KBM-7 (cell line): ENCODE data around the gene SLC44A1.

Experiments used
- DNase-seq: peaks from one replicate; pipeline ENCODE4 v3.0.0-alpha.2; 2015
- in situ Hi-C: fragments of 300-500 bp; cut with MboI; formaldehyde crosslinking; loops from 2 replicates; pipeline ENCODE4 v1.14.3; 2020; ENCODE audit warnings: low sequenced_read_pairs, low pct_unique_long_range_greater_than_20kb, mixed read lengths

SLC44A1 gene

DNA sequence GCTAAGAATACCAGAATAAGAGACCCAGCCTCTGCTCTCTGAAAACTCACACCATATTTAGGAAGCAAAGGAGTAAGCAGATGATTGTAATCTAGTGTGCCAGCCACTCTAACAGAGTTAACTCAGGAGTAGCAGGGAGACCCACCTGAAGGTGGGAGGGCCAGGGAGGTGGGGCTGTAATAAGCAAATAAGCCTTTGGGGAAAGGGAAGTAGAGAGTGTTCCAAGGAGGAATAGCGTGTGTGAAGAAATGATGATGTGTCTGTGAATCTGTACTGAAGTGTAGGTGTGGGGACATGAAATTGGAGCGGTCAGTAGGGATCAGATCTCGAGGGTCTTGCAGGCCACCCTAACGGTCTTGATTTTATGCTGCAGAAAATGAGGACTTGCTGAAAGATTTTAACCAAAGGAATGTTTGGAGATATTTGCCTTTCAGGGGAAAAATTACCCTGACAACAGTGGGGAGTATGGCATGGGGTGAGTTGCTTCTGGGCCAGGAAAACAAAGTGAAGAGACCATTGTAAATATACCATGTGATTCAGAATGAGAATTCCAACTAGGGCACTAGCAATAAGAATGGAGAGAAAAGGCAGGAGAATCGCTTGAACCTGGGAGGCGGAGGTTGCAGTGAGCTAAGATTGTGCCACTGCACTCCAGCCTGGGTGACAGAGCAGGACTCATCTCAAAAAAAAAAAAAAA is 159.2 kb downstream of the SLC44A1 start:
- DNase-seq, result no peak
- in situ Hi-C loops, result loop anchor here (25.0 kb wide), 2 partner anchors 241 to 616 kb away; no protein-coding TSS in a partner anchor

GRCh38 chr9:105405514-105406131 is 161.2 kb downstream of the SLC44A1 start:
- in situ Hi-C loops, result loop anchor here (25.0 kb wide), 2 partner anchors 243 to 618 kb away; no protein-coding TSS in a partner anchor

DNA sequence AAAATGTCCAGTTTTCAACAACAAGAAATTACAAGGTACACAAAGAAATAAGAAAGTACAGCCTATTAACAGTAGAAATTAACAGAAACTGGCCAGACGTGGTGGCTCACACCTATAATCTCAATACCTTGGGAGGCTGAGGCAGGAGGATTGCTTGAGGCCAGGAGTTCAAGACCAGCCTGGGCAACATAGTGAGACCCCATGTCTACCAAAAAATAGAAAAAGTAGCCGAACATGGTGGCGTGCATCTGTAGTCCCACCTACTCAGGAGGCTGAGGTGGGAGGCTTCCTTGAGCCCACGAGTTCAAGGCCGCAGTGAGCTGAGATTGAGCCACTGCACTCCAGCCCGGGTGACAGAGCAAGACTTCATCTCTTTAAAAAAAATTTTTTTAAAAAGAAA is 161.9 kb downstream of the SLC44A1 start:
- in situ Hi-C loops, result loop anchor here (25.0 kb wide), 2 partner anchors 244 to 619 kb away; no protein-coding TSS in a partner anchor
- no peak for DNase-seq

More at GRCh38 chr9:105405514-105406131, 161.2 kb downstream of the SLC44A1 start:
- peak; percentile 86 for DNase-seq

- in situ Hi-C loops, result loop anchor here (25.0 kb wide), 2 partner anchors 251 to 626 kb away; no protein-coding TSS in a partner anchor
- DNase-seq, result peak; percentile 8
These were observed 169.1 kb downstream of the SLC44A1 start for GRCh38 chr9:105413525-105413924.

DNA sequence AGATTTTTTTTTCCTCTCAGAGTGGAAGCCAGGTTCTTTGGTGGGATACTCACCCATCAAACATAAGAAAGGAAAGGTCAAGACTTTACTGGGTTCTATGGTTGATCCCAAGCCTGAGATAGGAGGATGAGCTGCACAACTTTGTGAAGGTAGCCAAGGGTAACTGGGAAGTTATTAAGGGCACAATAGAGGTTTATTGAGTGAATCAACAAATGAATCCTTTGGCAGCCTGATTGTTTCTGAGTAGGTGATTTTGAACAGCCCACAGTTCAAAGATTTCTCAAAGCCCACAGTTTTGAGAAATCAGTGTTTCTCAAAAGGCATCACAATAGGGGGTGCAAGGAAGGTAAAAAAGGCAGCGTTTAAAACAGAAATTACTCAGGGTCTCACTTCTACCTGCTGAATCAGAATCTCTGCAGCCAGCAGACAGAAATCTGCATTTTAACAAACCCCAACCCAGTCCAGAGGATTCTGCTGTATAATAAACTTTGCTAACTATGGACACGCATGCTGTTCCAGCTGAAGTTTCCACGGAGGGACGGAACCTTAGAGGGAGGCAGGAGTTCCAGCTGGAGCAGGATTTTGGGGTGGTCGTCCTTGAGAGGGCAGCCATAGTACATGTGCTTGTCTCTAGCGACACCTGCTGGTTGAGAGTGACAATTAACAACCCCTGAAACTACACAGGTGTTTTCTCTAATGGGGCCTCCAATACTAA is 170.7 kb downstream of the SLC44A1 start:
- in situ Hi-C loops, result loop anchor here (25.0 kb wide), 2 partner anchors 253 to 628 kb away; no protein-coding TSS in a partner anchor
- peak; percentile 63 for DNase-seq

GRCh38 chr9:105415662-105415980 is 171.2 kb downstream of the SLC44A1 start:
- in situ Hi-C loops, result loop anchor here (25.0 kb wide), 2 partner anchors 253 to 628 kb away; no protein-coding TSS in a partner anchor
- DNase-seq, result no peak

- in situ Hi-C loops, result loop anchor here (25.0 kb wide), 2 partner anchors 255 to 630 kb away; no protein-coding TSS in a partner anchor
- DNase-seq, result no peak
These were observed 172.4 kb downstream of the SLC44A1 start for GRCh38 chr9:105416840-105417239.

DNA sequence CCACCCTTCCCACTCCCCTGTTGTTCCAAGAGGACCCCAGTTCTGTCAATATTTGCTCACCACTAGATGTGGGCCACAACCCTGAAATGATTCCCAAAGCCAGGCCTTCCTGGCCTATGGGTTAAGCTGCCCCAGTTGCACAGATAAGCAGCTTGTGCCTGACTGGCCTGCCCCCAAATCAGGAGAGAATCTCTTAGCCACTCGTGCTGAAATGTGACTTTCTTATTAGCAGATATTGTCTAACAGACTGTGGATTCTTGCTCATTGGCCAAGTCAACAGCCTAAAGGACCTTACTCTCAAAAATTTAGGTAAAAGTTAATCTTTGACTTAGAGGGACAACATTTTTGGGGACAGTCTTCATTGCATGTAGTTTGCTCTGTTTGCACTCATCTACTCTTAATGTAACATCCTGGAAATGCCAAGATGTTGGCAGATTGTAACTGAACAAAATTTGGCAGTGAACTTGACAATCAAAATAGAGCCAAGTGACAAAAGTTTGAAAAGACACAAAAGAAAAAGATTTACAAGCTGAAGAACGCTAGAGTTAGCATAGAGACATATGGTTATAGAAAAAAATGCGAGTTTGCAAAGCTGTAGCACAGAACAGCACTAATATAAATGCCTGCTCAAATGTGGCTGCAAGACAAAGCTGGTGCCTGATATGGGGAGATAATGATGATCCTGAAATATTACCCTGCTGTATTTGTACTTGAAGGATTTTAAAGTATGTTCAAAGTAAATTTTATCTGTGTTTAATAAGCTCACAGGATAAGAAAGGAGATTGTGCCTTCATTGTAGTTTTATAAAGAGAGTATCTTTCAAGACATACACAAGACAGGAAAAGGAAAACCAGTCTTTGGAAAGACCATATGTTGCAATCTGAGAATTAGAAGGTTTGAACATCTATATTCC is 174.4 kb downstream of the SLC44A1 start:
- DNase-seq, result no peak
- in situ Hi-C loops, result loop anchor here (25.0 kb wide), 2 partner anchors 257 to 632 kb away; no protein-coding TSS in a partner anchor

DNA sequence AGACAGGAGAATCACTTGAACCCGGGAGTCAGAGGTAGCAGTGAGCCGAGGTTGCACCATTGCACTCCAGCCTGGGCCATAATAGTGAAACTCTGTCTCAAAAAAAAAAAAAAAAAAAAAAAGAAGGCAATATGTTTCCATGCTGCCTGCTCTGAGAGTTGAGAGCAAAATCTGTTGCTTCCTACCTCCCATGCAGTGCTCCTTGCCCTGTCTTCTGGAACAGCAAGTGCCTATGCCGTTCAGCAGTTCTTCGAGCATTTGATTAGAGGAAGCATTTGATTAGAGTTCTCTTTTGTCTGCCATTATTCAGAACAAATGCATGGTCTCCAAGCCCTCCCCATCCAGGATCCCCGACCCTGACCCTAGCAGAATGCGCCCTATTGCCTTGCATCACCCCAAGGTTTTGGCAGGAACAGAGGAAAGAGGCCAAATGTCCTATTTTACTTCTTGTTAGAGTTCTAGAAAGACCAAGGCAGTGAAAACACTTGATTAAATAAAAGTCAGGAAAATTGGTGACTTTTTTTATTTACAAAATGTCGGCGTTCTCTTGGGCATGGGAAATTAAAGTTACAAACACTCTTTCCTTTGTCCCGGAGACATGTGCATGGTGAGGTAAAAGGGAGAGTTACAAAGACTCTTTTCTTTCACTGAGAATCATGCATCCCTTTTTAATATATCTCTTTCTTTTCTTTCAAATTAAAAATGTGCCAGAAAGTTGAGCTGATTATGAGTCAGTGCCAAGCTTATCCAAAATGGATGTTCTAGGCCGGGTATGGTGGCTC is 175.6 kb downstream of the SLC44A1 start:
- in situ Hi-C loops, result loop anchor here (25.0 kb wide), 2 partner anchors 258 to 633 kb away; no protein-coding TSS in a partner anchor
- DNase-seq, result no peak

- DNase-seq, result no peak
- in situ Hi-C loops, result loop anchor here (25.0 kb wide), 2 partner anchors 259 to 634 kb away; no protein-coding TSS in a partner anchor
These were observed 176.7 kb downstream of the SLC44A1 start for GRCh38 chr9:105421154-105421553.

DNA sequence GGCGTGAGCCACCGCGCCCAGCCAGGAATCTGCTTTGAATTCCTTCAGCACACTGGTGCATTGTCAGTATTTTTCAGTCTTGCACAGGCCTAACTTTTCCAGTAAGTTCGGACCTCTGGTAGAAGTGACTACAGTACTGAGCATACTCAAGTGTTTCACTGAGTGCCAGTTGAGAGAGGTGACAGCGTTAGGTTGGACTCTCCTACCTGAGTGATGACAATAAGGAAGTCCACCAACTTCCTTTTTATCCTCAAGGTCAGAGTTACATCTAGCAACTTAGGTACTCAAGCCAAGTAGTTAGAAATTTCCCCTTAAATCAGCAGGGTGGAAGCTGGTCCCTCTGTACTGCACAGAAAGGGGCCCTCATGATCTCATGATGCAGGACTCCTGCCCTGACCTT is 177.4 kb downstream of the SLC44A1 start:
- no peak for DNase-seq
- in situ Hi-C loops, result loop anchor here (25.0 kb wide), 2 partner anchors 260 to 635 kb away; no protein-coding TSS in a partner anchor

GRCh38 chr9:105425816-105426433 is 181.5 kb downstream of the SLC44A1 start:
- in situ Hi-C loops, result no loop called here
- peak; percentile 16 for DNase-seq

DNA sequence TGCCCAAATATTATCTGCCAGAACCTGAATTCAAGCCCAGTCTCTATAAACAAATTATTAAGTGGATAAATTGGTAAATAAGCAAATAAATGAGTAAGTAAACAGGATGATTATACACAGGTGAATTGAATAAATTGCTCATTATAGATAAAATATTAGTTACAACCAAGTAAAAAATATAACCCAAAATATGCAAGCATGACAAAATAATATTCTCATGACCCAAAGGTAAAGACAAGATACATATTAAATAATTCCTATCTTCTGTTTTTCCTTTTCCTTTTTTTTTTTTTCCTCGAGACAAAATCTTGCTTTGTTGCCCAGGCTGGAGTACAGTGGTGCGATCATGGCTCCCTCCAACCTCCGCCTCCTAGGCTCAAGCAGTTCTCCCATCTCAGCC is 182.2 kb downstream of the SLC44A1 start:
- no peak for DNase-seq
- in situ Hi-C loops, result no loop called here

- in situ Hi-C loops, result no loop called here
- no peak for DNase-seq
These were observed 187.2 kb downstream of the SLC44A1 start for GRCh38 chr9:105431424-105432246.

GRCh38 chr9:105432247-105432842 is 187.9 kb downstream of the SLC44A1 start:
- no peak for DNase-seq
- in situ Hi-C loops, result no loop called here

GRCh38 chr9:105435453-105435852 is 191.0 kb downstream of the SLC44A1 start:
- in situ Hi-C loops, result no loop called here
- DNase-seq, result no peak
